Inferior parietal cortex (tissue), 1 donor: ENCODE data around the gene FCRL4.
"Not testable (repeated sequence)": the region's sequence is repeated elsewhere in the genome, so short reads cannot be mapped to it uniquely, and the experiment has no call there.

ENCODE experiments used
- DNase-seq: peaks from one replicate; pipeline ENCODE4 v3.0.0-alpha.2; 2016; ENCODE audit errors: extremely low spot score

Gene FCRL4

GRCh38 chr1:157551694-157552693, 45.9 kb downstream of the FCRL4 start, which contains the start of gene FCRL5:
Gene FCRL5, minus strand, starts transcription at chr1:157552515. Its CDS starts 153 bp downstream, at chr1:157552362.
- DNase-seq, result no peak

GRCh38 chr1:157548081-157548480, 49.8 kb downstream of the FCRL4 start:
- not testable (repeated sequence) for DNase-seq

- no peak for DNase-seq
Observed at GRCh38 chr1:157542676-157543075, 55.2 kb downstream of the FCRL4 start.

- DNase-seq, result no peak
Observed at GRCh38 chr1:157540852-157541251, 57.0 kb downstream of the FCRL4 start.

- DNase-seq, result no peak
Observed at GRCh38 chr1:157540160-157540748, 57.6 kb downstream of the FCRL4 start.

- no peak for DNase-seq
Observed at GRCh38 chr1:157539568-157539967, 58.3 kb downstream of the FCRL4 start.

GRCh38 chr1:157532569-157532968, 65.3 kb downstream of the FCRL4 start:
- no peak for DNase-seq

GRCh38 chr1:157523774-157524493, 74.0 kb downstream of the FCRL4 start:
- no peak for DNase-seq
